ENCODE results near the gene ELOVL3.
"Not testable (repeated sequence)": the region's sequence is repeated elsewhere in the genome, so short reads cannot be mapped to it uniquely, and the experiment has no call there.

ELOVL3 gene

GRCh38 chr10:102237711-102238252 lies 11.7 kb downstream of the ELOVL3 start:
- Mint-ChIP-seq H3K9me3 (no peaks in the 10 kb centered on the region), H3K27me3 (peaks cover 52% of the 10 kb centered on the region), H3K4me3 (no peak overlapping the region), H3K4me1 (peaks cover 19% of the 10 kb centered on the region), H3K36me3 (no peaks in the 10 kb centered on the region), H3K27ac (no peak overlapping the region)
- no peak for ATAC-seq

- no peak overlapping the region for H3K27ac Mint-ChIP-seq
- H3K4me1 Mint-ChIP-seq: peaks cover 25% of the 10 kb centered on the region
- H3K9me3 Mint-ChIP-seq: no peaks in the 10 kb centered on the region
- peaks cover 32% of the 10 kb centered on the region for H3K27me3 Mint-ChIP-seq
- peak overlapping the region; percentile 3 for H3K4me3 Mint-ChIP-seq
- no peaks in the 10 kb centered on the region for H3K36me3 Mint-ChIP-seq
- ATAC-seq: no peak
Measured at GRCh38 chr10:102240467-102241031, 14.4 kb downstream of the ELOVL3 start.

GRCh38 chr10:102241032-102241443 lies 14.9 kb downstream of the ELOVL3 start:
- Mint-ChIP-seq H3K27ac (no peak overlapping the region), H3K36me3 (no peaks in the 10 kb centered on the region), H3K27me3 (peaks cover 27% of the 10 kb centered on the region), H3K4me3 (peak overlapping the region; percentile 25), H3K4me1 (peaks cover 26% of the 10 kb centered on the region), H3K9me3 (no peaks in the 10 kb centered on the region)
- ATAC-seq: no peak

GRCh38 chr10:102241444-102242117 lies 15.5 kb downstream of the ELOVL3 start, which contains the start of gene PITX3:
TSS of gene PITX3 (minus strand) at chr10:102241512. CDS start at chr10:102232080, 9,432 bp downstream.
- ATAC-seq: peak; percentile 71
- peaks cover 31% of the 10 kb centered on the region for H3K4me1 Mint-ChIP-seq
- H3K27ac Mint-ChIP-seq: no peak within 1 kb of the TSS
- H3K4me3 Mint-ChIP-seq: peak within 1 kb of the TSS; percentile 72
- peaks cover 24% of the 10 kb centered on the region for H3K27me3 Mint-ChIP-seq
- no peaks in the 10 kb centered on the region for H3K9me3 Mint-ChIP-seq
- no peaks in the 10 kb centered on the region for H3K36me3 Mint-ChIP-seq

- no peak for ATAC-seq
- H3K27ac Mint-ChIP-seq: no peak overlapping the region
Measured at GRCh38 chr10:102242118-102242485, 16.0 kb downstream of the ELOVL3 start.

GRCh38 chr10:102243309-102243708 lies 17.2 kb downstream of the ELOVL3 start:
- Mint-ChIP-seq H3K27ac (no peak overlapping the region), H3K27me3 (peaks cover 24% of the 10 kb centered on the region), H3K4me3 (no peak overlapping the region), H3K36me3 (peaks cover 7% of the 10 kb centered on the region), H3K4me1 (peaks cover 48% of the 10 kb centered on the region), H3K9me3 (no peaks in the 10 kb centered on the region)
- no peak for ATAC-seq

More at GRCh38 chr10:102242118-102242485, 16.0 kb downstream of the ELOVL3 start:
- H3K4me3 Mint-ChIP-seq: peak overlapping the region; percentile 72
- H3K36me3 Mint-ChIP-seq: no peaks in the 10 kb centered on the region
- H3K9me3 Mint-ChIP-seq: no peaks in the 10 kb centered on the region
- H3K27me3 Mint-ChIP-seq: peaks cover 24% of the 10 kb centered on the region
- H3K4me1 Mint-ChIP-seq: peaks cover 36% of the 10 kb centered on the region

GRCh38 chr10:102245082-102245931 lies 19.2 kb downstream of the ELOVL3 start, which contains the start of gene GBF1:
TSS of gene GBF1 (plus strand) at chr10:102245532. CDS start at chr10:102258939, 13,407 bp downstream.
- H3K27ac Mint-ChIP-seq: peak within 1 kb of the TSS; percentile 88
- peaks cover 21% of the 10 kb centered on the region for H3K27me3 Mint-ChIP-seq
- H3K36me3 Mint-ChIP-seq: peaks cover 7% of the 10 kb centered on the region
- no peaks in the 10 kb centered on the region for H3K9me3 Mint-ChIP-seq
- peaks cover 48% of the 10 kb centered on the region for H3K4me1 Mint-ChIP-seq
- peak within 1 kb of the TSS; percentile 98 for H3K4me3 Mint-ChIP-seq
- ATAC-seq: peak; percentile 97

GRCh38 chr10:102245932-102246251 lies 19.8 kb downstream of the ELOVL3 start:
- peaks cover 16% of the 10 kb centered on the region for H3K27me3 Mint-ChIP-seq
- peaks cover 7% of the 10 kb centered on the region for H3K36me3 Mint-ChIP-seq
- H3K4me3 Mint-ChIP-seq: peak overlapping the region; percentile 98
- no peak for ATAC-seq
- H3K9me3 Mint-ChIP-seq: no peaks in the 10 kb centered on the region
- peaks cover 42% of the 10 kb centered on the region for H3K4me1 Mint-ChIP-seq
- H3K27ac Mint-ChIP-seq: peak overlapping the region; percentile 88

- no peak for ATAC-seq
- H3K27me3 Mint-ChIP-seq: peaks cover 12% of the 10 kb centered on the region
- peak overlapping the region; percentile 98 for H3K4me3 Mint-ChIP-seq
- H3K9me3 Mint-ChIP-seq: no peaks in the 10 kb centered on the region
- H3K36me3 Mint-ChIP-seq: peaks cover 7% of the 10 kb centered on the region
- peak overlapping the region; percentile 88 for H3K27ac Mint-ChIP-seq
- peaks cover 38% of the 10 kb centered on the region for H3K4me1 Mint-ChIP-seq
Measured at GRCh38 chr10:102246261-102246660, 20.2 kb downstream of the ELOVL3 start.

- Mint-ChIP-seq H3K4me1 (peaks cover 30% of the 10 kb centered on the region), H3K36me3 (peaks cover 7% of the 10 kb centered on the region), H3K4me3 (peak overlapping the region; percentile 41), H3K9me3 (no peaks in the 10 kb centered on the region), H3K27me3 (no peaks in the 10 kb centered on the region), H3K27ac (peak overlapping the region; percentile 61)
- ATAC-seq: no peak
Measured at GRCh38 chr10:102247734-102248133, 21.6 kb downstream of the ELOVL3 start.

GRCh38 chr10:102252508-102252907 lies 26.4 kb downstream of the ELOVL3 start:
- H3K36me3 Mint-ChIP-seq, H3K4me3 Mint-ChIP-seq, H3K27ac Mint-ChIP-seq, H3K27me3 Mint-ChIP-seq, H3K9me3 Mint-ChIP-seq, ATAC-seq: not testable (repeated sequence)
- H3K4me1 Mint-ChIP-seq: peaks cover 17% of the 10 kb centered on the region

- Mint-ChIP-seq H3K27ac (no peak overlapping the region), H3K4me3 (no peak overlapping the region), H3K9me3 (no peaks in the 10 kb centered on the region), H3K27me3 (no peaks in the 10 kb centered on the region), H3K36me3 (peaks cover 2% of the 10 kb centered on the region), H3K4me1 (peaks cover 9% of the 10 kb centered on the region)
- ATAC-seq: no peak
Measured at GRCh38 chr10:102254426-102254825, 28.3 kb downstream of the ELOVL3 start.

- no peak for ATAC-seq
- peaks cover 9% of the 10 kb centered on the region for H3K4me1 Mint-ChIP-seq
- H3K4me3 Mint-ChIP-seq: no peak overlapping the region
- no peaks in the 10 kb centered on the region for H3K9me3 Mint-ChIP-seq
- peaks cover 9% of the 10 kb centered on the region for H3K36me3 Mint-ChIP-seq
- H3K27ac Mint-ChIP-seq: no peak overlapping the region
- H3K27me3 Mint-ChIP-seq: no peaks in the 10 kb centered on the region
Measured at GRCh38 chr10:102255404-102255803, 29.3 kb downstream of the ELOVL3 start.

- Mint-ChIP-seq H3K36me3 (peaks cover 47% of the 10 kb centered on the region), H3K9me3 (no peaks in the 10 kb centered on the region), H3K27me3 (no peaks in the 10 kb centered on the region), H3K27ac (no peak overlapping the region), H3K4me3 (no peak overlapping the region), H3K4me1 (peaks cover 13% of the 10 kb centered on the region)
- ATAC-seq: no peak
Measured at GRCh38 chr10:102261196-102261595, 35.1 kb downstream of the ELOVL3 start.

- Mint-ChIP-seq H3K9me3 (no peaks in the 10 kb centered on the region), H3K36me3 (peaks cover 47% of the 10 kb centered on the region), H3K4me3 (no peak overlapping the region), H3K4me1 (peaks cover 13% of the 10 kb centered on the region), H3K27ac (no peak overlapping the region), H3K27me3 (no peaks in the 10 kb centered on the region)
- no peak for ATAC-seq
Measured at GRCh38 chr10:102261842-102262241, 35.7 kb downstream of the ELOVL3 start.

All from stimulated activated memory B cell treated with anti-CD40 and anti-IgM and Interleukin-4, amounts not matched to agents 10 μg/mL and 1 μg/mL and 100 μg/mL, for 72 hours (primary cell).